Measurements from ENCODE around the gene NEB. TPM values are rescaled to one million over a fixed set of nuclear protein-coding genes. Genes with fewer than 3 reads are reported as not detected.

Gene NEB
- total RNA-seq, 1 donor: 0.27 TPM

DNA sequence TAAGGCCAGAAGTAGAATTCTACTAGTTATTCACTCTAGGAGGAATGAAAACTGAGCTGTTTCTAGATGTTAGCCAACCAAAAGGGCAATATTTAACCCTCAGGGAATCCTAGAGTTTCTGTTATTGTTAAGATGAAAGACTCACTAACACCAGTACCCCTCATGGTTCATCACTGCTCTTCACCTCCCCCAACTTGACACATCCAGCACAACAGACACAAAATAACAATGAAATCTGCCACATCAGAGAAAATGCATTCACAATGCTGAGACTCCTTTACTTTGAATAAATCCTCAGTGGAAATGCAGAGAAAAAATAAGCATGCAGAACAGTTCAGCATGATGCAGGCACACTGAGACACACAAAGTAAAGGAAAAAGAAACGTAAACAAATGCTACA lies 213.3 kb downstream of the NEB start:
- TF ChIP-seq, protein P1, sequence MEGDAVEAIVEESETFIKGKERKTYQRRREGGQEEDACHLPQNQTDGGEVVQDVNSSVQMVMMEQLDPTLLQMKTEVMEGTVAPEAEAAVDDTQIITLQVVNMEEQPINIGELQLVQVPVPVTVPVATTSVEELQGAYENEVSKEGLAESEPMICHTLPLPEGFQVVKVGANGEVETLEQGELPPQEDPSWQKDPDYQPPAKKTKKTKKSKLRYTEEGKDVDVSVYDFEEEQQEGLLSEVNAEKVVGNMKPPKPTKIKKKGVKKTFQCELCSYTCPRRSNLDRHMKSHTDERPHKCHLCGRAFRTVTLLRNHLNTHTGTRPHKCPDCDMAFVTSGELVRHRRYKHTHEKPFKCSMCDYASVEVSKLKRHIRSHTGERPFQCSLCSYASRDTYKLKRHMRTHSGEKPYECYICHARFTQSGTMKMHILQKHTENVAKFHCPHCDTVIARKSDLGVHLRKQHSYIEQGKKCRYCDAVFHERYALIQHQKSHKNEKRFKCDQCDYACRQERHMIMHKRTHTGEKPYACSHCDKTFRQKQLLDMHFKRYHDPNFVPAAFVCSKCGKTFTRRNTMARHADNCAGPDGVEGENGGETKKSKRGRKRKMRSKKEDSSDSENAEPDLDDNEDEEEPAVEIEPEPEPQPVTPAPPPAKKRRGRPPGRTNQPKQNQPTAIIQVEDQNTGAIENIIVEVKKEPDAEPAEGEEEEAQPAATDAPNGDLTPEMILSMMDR (IDR thresholded peaks at IDR 0.05; ENCODE audit: insufficient read depth, low read length): no peak
- no peak for DNase-seq (ENCODE audit: low read depth)
- no peak overlapping the region for H3K4me3 ChIP-seq (ENCODE audit: low read depth, low read length)

GRCh38 chr2:151518802-151519201 lies 215.5 kb downstream of the NEB start:
- TF ChIP-seq, protein P1 (IDR thresholded peaks at IDR 0.05; ENCODE audit: insufficient read depth, low read length): no peak
- H3K4me3 ChIP-seq (ENCODE audit: low read depth, low read length): no peak overlapping the region

DNA sequence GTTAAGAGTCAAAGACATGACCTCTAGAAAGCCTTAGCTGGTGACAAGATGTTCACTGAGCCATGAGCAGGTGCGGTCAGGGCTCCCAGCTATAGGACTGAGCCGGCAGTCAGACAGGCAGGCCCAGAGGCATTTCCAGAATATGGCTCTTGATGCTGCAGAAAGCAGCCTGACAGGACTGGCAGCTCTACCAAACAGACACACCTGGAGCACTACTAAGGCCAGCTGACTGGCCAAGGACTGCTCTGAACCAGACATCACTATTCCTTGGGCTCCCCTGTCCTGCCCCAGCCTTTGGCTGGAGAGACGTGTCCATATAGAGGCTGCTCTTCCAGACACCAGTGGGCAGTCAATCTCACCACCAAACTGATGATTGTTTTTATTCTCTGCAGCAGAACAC lies 225.8 kb downstream of the NEB start:
- TF ChIP-seq, protein P1 (IDR thresholded peaks at IDR 0.05; ENCODE audit: insufficient read depth, low read length): no peak
- DNase-seq (ENCODE audit: low read depth): no peak
- no peak overlapping the region for H3K4me3 ChIP-seq (ENCODE audit: low read depth, low read length)

More at GRCh38 chr2:151518802-151519201, 215.5 kb downstream of the NEB start:
- no peak for DNase-seq (ENCODE audit: low read depth)

GRCh38 chr2:151506170-151506569 lies 228.1 kb downstream of the NEB start:
- no peak for DNase-seq (ENCODE audit: low read depth)
- no peak overlapping the region for H3K4me3 ChIP-seq (ENCODE audit: low read depth, low read length)
- TF ChIP-seq, protein P1 (IDR thresholded peaks at IDR 0.05; ENCODE audit: insufficient read depth, low read length): no peak

DNA sequence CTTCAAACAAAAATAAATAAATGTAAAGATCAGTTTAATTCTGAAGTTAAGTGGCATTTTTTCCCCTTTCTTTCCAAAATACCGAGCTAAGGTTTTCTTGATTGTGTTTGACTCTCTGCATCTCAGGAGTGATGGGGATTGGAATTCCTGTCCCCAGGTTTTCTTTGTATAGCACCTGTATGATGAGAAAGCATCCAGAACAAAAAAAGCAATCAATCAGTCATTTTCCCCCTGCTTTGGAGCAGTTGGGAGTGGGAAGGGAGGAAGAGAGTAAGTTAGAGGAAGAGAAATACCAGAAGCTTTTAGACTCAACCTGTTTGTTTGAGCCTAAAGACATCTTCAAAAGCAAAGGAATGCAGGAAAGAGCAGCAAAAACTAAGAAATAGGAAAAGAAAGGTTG lies 236.1 kb downstream of the NEB start:
- DNase-seq (ENCODE audit: low read depth): no peak
- no peak overlapping the region for H3K4me3 ChIP-seq (ENCODE audit: low read depth, low read length)
- TF ChIP-seq, protein P1 (IDR thresholded peaks at IDR 0.05; ENCODE audit: insufficient read depth, low read length): no peak

DNA sequence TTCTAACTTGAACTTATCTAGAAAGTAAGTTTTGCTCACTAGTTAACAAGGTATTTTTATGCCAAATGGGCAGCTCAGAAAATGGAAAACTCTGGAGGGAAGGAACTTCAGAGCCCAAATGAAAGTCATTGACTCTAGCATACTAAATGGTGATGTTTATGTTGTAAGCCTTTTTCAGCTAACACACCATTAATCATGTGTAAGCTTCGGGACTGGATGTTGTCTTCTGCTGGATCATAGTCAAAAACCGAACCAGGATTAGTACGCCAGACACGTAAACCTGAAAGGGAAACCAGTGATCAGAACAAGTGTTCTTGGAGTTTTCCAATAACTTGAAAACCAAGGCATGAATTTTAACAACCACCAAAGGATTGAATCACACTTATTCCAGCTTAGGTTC lies 242.8 kb downstream of the NEB start:
- TF ChIP-seq, protein P1 (IDR thresholded peaks at IDR 0.05; ENCODE audit: insufficient read depth, low read length): no peak
- no peak for DNase-seq (ENCODE audit: low read depth)
- no peak overlapping the region for H3K4me3 ChIP-seq (ENCODE audit: low read depth, low read length)

DNA sequence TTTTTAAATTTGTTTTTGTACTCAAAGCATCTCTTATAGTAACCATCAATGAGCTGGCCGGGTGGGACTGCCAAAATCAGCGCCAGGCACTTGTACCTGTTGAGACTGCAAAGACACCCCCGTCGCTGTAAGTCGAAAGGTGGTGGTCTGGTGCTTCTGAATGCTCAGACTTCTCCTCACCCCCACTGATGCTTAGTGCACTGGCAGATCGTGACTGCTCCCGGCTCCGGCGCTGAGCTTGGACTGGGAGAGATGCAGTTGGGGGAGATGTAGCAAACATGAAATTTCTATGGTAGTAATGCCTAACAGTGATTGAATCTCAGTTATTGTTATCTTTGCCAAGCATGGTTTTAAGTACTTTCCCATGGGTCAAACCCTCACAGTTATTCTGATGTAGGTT lies 244.0 kb downstream of the NEB start:
- TF ChIP-seq, protein P1 (IDR thresholded peaks at IDR 0.05; ENCODE audit: insufficient read depth, low read length): no peak
- no peak for DNase-seq (ENCODE audit: low read depth)
- H3K4me3 ChIP-seq (ENCODE audit: low read depth, low read length): no peak overlapping the region
